HG03575 (cell line): ENCODE results near the gene FGD6.
"Not testable (repeated sequence)": the region's sequence is repeated elsewhere in the genome, so short reads cannot be mapped to it uniquely, and the experiment has no call there.

Experiments used
- ATAC-seq: cut with Tn5 transposase; IDR thresholded peaks from one replicate; pipeline ENCODE4 v1.9.1; 2021; ENCODE audit not compliant: unreplicated experiment, insufficient number of reproducible peaks, low FRiP score; ENCODE audit errors: extremely low read depth

Gene FGD6

GRCh38 chr12:95238150-95238549, 20.9 kb upstream of the FGD6 start:
- no peak for ATAC-seq

GRCh38 chr12:95237315-95237714, 20.0 kb upstream of the FGD6 start:
- ATAC-seq: no peak

GRCh38 chr12:95235621-95236020, 18.4 kb upstream of the FGD6 start:
- not testable (repeated sequence) for ATAC-seq

- not testable (repeated sequence) for ATAC-seq
Observed at GRCh38 chr12:95234187-95234586, 16.9 kb upstream of the FGD6 start.

GRCh38 chr12:95231190-95231589, 13.9 kb upstream of the FGD6 start:
- ATAC-seq: no peak

GRCh38 chr12:95230313-95230712, 13.0 kb upstream of the FGD6 start:
- no peak for ATAC-seq

GRCh38 chr12:95229636-95230035, 12.4 kb upstream of the FGD6 start:
- no peak for ATAC-seq

- no peak for ATAC-seq
Observed at GRCh38 chr12:95228617-95229016, 11.3 kb upstream of the FGD6 start.

- ATAC-seq: no peak
Observed at GRCh38 chr12:95227818-95228356, 10.6 kb upstream of the FGD6 start.

GRCh38 chr12:95225645-95226212, 8.5 kb upstream of the FGD6 start:
- no peak for ATAC-seq

GRCh38 chr12:95224202-95225170, 7.2 kb upstream of the FGD6 start:
- ATAC-seq: no peak

- no peak for ATAC-seq
Observed at GRCh38 chr12:95220726-95221125, 3.5 kb upstream of the FGD6 start.

- no peak for ATAC-seq
Observed at GRCh38 chr12:95220190-95220589, 2.9 kb upstream of the FGD6 start.

GRCh38 chr12:95218150-95219133, 1.2 kb upstream of the FGD6 start:
- ATAC-seq: no peak

GRCh38 chr12:95216711-95217376, 423 bp downstream of the FGD6 start:
- peak; percentile 3 for ATAC-seq

GRCh38 chr12:95215949-95216348, 1.3 kb downstream of the FGD6 start:
- ATAC-seq: no peak

GRCh38 chr12:95214466-95214865, 2.8 kb downstream of the FGD6 start:
- ATAC-seq: no peak

- ATAC-seq: no peak
Observed at GRCh38 chr12:95213928-95214327, 3.3 kb downstream of the FGD6 start.

- no peak for ATAC-seq
Observed at GRCh38 chr12:95213119-95213518, 4.1 kb downstream of the FGD6 start.
